Fibroblast of gingiva (primary cell): Measurements from ENCODE around the gene NUCB1.
A peak's percentile ranks its signal among the peaks of the same experiment; 100 is the strongest.

Source experiments
- DNase-seq: peaks from one replicate; pipeline ENCODE4 v3.0.0-alpha.2; 2011; ENCODE audit warnings: low read depth

Gene NUCB1

GRCh38 chr19:48963371-48964204, 63.5 kb downstream of the NUCB1 start:
- peak; percentile 68 for DNase-seq

- peak; percentile 66 for DNase-seq
These were observed 64.3 kb downstream of the NUCB1 start for GRCh38 chr19:48964205-48965039.

GRCh38 chr19:48965040-48965805, 65.1 kb downstream of the NUCB1 start, which contains the start of gene FTL:
FTL (plus strand) TSS chr19:48965309; CDS start chr19:48965508, 199 bp downstream.
- DNase-seq, result peak; percentile 98

GRCh38 chr19:48965806-48966540, 65.9 kb downstream of the NUCB1 start:
- peak; percentile 62 for DNase-seq

- DNase-seq, result peak; percentile 51
These were observed 66.6 kb downstream of the NUCB1 start for GRCh38 chr19:48966541-48967345.

- DNase-seq, result peak; percentile 96
These were observed 67.5 kb downstream of the NUCB1 start for GRCh38 chr19:48967346-48968178.

GRCh38 chr19:48968179-48968661, 68.1 kb downstream of the NUCB1 start:
- peak; percentile 91 for DNase-seq

GRCh38 chr19:48968813-48969218, 68.7 kb downstream of the NUCB1 start:
- DNase-seq, result no peak

- peak; percentile 26 for DNase-seq
These were observed 69.4 kb downstream of the NUCB1 start for GRCh38 chr19:48969276-48970138.

GRCh38 chr19:48970139-48970766, 70.1 kb downstream of the NUCB1 start:
- DNase-seq, result no peak

- DNase-seq, result peak; percentile 58
These were observed 70.8 kb downstream of the NUCB1 start for GRCh38 chr19:48970923-48971395.
